Activated CD8-positive, alpha-beta memory T cell treated with anti-CD3 and anti-CD28 coated beads for 1 hour (primary cell): ENCODE data around the gene DPYSL4.

Source experiments
- DNase-seq, 2 donors: peaks; one replicate each; pipeline ENCODE4 v3.0.0-alpha.2; 2020; ENCODE audit warnings: low read depth in 1 of 2; ENCODE audit errors: extremely low read depth in 1 of 2

The DPYSL4 gene

DNA sequence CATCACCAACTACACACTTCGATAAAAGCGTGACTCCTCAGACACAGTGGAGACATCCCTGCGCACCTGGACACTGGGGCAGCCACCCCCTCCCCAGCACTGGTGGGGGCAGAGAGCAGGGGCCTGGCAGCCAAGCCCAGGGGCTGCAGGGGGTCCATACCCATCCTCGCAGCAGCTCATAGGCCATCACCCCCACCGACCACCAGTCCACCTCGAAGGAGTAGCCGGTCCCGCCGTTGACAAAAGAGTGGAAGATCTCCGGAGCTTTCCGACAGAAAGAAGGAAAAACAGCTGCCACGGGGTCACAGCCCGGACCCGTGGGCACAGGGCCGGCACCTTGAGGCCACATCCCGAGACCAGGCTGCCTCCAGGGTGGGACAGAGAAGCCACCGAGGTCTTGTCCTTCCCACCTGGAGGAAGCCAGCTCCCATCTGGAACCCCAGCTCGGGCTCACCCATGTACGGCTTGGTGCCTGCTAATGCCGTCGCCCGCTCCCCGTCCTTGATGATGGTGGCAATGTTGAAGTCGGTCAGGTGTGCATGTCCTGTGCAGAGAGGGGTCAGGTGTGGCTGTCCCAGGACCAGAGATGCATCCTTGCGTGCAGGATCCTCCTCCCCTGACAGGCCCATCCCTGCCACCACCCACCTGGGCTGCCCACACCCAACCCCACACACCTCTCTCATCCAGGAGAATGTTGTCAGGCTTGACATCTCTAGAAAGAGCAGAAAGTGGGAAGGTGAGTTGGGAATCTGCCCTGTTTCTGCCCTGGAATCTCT lies 38.5 kb downstream of the DPYSL4 start:
- DNase-seq, result no peak

DNA sequence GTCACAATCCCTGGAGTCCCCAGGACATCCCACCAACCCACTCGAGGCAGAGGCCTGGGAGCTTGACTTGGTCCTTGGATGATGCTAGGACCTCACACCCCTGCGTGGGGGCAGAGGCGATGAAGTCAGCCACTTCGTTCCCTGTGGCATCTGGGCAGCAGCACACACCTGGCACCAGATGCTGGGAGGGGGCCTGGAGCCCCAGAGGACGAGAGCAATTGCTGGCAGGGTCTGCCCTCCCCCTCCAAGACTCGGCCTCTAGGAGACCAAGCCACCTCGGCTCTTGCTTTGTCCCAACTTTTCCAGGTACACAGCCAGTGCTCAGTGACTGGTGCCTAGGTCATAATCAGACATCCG lies 39.1 kb downstream of the DPYSL4 start:
- no peak for DNase-seq

DNA sequence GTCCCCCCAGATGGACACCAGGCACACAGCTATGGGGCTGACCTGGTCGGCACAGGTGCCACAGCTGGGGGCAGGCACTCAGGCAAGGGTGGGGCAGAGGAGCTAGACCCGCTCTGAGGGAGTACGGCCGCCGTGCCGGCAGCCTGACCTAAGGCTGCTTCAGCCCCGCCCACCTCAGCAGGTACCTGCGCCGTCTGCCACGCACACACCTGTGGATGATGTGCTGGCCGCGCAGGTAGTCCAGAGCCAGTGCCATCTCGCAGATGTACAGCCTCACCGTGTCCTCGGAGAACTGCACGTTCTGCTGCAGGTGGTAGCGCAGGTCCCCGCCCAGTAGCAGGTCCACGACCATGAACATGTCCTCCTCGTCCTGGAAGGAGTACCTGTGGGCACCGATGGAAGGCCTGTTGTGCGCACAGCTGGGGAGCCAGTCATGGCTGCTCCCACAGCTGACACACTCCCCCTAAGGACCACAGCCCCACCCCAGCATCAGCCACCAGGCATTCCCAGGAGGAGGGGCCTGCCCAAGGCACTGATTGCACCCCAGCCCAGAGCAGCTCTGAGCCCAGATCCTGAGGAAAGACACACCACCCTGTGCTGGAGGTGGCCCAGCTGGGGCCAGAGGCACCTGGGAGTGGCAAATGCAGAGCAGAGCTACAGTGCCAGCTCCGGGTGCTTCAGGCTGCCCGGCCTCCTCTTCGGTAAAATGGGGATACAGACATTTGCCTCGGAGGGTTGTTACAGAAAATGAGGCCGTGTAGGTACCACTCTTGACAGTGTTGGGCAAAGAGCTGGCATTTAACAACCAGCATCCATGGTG lies 40.0 kb downstream of the DPYSL4 start:
- no peak for DNase-seq

DNA sequence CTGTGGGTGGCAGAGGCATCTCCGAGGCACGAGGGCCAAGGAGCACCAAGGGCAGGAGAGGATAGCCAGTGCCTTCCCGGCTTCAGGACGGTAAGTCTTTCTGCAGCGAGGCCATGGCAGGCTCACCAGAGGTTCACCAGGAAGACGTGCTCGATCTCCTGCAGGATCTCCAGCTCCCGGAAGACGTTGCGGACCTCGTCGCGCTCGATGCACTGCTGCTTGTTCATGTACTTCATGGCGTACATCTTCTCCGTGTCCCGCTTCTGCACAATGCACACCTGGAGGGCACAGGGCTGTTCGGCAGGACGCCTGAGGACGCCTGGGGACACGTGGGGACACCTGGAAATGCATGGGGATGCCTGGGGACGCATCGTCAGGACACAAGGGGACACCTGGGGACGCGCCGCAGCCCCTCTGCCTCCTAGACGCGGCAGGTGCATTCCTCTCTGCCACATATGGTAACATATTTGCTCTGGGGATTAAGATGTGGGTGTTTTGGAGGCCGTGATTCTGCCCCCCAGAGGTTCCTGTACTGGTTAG lies 41.2 kb downstream of the DPYSL4 start:
- DNase-seq, result no peak

DNA sequence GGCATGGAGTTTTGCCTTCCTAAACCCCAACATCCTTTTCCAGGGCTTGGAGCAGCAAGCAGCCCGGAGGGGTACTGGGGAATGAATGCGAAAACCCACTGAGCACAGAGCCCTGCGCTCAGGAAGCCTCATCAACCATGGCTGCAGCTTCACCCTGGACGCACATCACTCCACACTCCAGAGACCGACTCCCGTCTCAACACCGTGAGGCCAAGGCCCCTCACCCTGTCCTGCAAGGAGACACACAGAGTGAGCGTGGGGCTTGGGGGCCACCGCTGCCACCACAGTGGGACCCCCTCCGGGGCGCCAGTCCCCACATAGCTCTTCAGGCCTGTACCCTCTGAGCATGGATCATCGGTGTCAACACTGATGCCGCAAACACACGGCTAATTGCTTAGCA lies 41.9 kb downstream of the DPYSL4 start:
- DNase-seq, result no peak

DNA sequence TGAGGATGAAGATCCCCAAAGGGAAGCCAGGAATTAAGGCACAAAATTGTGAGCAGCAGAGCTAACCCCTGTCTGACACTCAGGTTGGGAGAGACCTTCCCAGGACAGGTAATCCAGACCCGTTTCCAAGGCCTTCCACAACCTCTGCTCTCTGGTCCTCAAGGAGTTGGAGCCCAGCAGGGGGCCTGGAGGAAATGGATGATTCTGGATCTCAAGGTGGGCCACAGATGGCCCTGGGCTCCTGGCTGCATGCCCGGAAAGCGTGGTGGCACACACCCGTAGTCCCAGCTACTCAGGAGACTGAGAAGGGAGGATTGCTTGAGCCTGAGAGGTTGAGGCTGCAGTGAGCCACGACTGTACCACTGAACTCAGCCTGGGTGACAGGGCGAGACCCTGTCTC lies 42.3 kb downstream of the DPYSL4 start:
- no peak for DNase-seq

DNA sequence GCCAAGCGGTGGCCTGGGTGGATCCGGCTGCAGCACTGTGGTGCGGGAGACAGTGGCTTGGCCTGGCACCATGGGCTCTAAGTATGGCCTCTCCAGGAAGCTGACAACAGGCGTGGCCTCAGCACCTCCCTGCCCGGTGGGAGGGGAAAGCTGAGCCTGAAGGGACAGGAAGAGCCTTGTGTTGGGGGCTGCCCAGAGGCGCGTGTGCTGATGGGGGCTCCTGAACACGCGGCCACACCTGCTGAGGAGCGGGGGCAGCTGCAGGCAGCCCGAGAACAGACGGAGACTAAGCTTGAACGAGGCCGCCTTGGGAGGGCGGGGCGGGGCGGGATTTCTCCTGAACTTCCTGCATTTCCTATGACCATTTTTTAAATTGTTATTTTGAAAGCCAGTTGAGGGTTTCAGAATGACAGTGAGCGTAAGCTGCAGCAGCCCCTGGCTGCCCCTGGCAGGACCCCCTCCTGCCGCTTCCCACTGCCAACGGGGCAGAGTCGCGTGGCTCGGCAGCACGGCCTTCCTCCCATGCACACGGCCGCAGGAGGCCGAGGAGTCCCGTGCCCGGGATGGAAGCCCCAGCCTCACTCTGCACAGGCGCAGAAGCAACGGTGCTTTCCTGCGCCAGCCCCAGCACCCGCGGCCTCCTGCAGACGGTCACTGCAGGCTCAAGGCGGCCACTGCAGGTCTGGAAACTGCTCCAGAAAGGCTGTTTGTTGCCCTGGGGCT lies 43.2 kb downstream of the DPYSL4 start:
- DNase-seq, result no peak

DNA sequence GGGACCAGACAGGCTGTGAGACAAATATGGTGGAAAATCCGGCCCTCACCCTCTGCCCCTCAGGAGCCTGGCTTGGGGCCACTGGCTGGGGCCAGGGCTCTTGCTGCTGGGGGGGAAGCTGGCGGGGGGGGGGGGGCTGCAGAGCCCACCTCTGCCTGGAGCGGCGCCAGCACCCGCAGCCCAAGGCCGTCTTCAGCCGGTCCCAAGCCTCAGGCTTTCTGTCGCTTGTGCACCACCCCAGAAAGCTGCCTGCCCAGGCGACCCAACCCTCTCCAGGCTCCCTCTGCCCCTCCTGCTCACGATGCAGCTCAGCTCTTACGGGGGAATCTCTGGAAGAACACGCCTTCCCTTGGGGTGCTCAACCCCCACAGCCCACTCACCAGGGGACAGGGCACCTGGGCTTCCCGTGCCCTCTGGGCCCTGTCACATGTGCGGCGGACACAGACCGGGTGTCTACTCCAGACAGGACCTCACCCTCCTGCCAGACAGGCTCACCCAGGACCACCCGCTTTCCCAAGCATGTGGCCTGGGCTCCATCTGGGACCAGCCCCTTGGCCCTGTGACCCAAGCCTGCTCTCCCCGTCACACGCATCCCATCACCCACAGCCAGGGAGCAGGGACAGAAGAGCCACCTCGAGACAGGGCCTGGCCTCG lies 43.9 kb downstream of the DPYSL4 start:
- DNase-seq, result no peak

DNA sequence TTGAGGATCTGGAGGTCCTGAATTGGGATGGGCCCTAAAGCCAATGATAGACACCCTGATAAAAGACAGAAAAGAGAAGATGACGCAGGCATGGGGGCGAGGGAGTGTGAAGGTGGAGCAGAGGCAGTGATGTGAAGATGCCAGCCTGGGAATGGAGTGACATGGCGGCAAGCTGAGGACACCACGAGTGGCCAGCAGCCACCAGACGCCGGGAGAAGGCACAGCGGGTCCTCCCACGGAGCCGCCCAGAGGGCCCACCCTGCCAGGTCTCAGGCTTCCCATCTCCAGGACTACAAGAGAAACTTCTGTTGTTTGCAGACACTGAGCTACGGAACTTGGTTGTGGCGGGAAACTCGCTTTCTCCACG lies 44.9 kb downstream of the DPYSL4 start:
- DNase-seq, result no peak

DNA sequence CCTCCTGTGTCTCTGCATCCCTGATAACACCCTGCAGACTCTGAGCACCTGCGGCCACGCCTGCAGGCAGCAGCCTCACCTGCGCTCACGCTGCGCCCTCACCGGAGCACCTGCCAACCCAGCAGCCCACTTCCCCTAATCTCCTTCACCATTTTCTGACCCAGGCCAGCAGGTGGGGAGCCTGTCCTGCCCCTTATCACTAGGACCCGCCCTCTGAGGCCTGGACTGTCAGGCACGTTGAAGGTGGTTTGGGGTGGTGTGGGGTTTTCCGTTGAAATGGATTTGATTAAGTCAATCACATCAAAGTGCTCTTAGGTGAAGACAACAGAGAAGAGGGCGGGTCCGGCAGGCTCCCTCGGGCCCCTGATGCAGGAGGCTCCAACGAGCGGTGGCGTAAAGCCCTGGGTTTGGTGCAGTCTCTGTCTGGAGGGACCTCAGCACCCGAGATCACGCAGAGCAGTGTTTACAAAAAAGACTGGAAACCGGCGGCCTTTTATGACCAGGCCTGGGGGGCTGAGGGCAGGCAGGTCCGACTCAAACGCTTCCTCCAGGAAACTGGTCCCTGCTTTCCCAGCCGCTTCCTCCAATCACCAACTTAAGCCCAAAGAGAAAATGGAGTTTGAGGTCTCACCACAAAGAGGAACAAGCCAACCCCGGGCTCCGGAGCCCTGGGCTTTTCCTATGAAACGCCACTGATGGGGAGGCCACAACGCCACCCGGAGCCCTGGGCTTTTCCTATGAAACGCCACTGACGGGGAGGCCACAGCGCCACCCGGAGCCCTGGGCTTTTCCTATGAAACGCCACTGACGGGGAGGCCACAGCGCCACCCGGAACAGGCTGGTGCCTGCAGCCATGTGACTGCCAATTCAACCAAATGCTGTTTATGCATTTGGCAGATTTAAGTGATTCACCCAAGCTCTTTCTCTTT lies 45.5 kb downstream of the DPYSL4 start:
- DNase-seq, result no peak

DNA sequence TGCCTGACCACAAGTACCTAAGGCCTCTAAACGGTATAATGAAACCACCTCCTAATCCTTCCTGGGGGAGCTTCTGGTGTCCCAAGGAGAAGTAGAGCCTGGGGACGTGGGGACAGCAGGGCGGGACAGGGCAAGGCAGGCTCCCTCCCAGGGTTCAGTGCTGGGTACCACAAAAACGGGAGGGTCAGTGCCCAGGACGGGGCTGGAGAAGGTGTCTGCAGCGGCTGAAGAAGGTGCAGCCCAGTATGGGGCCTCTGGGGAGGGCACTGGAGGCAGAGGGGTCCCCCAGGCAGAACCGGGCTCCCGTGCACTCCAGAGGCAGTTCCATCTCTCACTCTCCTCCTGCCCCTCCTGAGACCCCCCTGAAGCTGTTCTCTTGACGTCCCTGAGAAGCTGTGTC lies 46.2 kb downstream of the DPYSL4 start:
- no peak for DNase-seq

DNA sequence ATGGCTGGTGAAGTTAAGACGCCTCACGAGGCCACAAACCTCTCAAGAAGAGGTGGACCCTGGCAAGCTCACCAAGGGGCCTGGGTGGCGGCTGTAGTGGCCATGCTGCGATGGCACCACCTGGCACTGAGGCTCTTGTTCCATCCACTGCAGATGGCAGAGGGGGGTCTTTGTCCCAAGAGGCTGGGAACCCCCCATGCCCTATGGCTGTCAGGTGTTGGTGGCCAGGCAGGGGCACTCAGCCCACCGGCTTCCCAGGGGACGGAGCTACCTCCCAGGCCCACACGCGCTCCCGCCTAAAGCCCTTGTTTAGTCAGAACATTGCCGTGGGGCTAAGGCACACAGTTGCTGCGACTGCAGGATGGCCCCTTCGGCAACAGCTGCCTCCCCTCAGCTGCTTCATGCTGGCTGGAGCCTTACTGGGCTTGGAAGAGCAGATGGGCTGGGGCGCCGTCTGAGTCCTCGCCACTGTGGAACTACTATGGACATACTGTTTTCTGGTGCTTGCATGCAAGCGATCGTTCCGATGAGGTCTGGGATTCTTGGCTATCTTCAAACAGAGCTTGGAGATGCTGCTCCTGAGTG lies 46.8 kb downstream of the DPYSL4 start:
- DNase-seq, result no peak

DNA sequence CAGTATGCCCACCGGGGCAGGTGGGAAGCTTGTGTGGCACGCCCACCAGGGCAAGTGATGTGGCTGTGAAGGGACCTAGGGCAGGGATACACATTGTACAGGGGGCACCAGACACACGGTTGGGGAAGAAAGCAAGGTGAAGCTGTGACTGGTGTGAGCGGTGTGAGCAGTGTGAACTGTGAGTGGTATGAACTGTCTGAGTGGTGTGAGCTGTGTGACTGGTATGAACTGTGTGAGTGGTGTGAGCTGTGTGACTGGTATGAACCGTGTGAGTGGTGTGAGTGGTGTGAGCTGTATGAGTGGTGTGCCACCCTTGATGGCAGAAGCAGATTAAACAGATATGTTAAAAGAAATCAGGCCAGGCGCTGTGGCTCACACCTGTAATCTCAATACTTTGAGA lies 48.1 kb downstream of the DPYSL4 start:
- no peak for DNase-seq

DNA sequence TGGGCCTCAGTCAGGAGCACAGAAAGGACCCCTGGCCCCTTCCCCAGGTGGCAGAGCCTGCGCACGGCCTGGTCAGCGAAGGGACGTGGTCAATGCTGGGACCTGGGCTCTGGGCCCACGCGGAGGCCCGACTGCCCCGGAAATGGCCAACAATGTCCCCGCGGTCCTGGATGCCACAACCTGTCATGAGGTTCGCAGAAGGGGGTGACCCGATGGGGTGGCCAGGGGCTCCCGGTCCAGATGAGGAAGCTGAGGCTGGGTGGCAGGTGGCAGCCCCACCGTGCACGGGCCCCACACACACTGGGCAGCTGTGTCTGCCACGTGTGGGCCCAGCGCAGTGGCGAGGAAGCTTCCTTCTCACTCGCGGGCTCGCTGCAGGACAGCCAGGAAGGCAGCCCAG lies 49.4 kb downstream of the DPYSL4 start:
- no peak for DNase-seq

DNA sequence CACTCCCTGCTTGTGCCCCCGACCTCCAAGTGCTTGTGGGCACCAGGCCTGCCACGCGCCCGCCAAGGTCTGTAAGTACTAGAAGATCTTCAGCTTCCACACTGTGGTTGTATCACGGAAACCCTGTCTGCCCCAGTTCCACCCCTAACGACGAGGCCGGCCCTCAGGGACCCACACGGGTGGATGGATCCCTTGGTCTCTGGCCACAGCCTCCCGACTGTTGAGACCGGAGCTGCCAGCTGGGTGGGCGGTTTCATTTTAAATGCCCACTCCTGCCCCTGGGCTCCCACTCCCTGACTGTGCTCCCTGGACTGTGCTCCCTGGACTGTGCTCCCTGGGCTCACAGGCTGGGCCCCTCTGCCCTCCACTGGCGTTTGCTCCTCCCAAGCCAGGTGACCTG lies 50.1 kb downstream of the DPYSL4 start:
- DNase-seq, result no peak

DNA sequence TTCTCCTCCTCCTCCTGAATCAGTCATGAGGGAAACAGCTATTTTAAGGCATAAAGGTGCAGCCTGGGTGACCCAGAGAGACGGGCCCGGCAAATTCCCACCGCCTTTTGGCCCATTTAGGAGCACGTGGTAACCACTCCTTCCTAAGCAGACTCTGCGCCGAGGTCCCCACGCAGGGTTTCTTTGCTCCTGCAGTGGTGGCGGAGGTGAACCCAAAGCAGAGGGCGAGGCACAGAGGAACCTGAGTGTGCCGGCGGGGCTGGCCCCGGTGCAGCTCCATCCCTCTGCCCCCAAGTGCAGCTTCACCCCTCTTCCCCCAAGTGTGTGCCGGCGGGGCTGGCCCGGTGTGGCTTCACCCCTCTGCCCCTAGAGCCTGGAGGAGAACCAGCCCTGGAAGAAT lies 50.6 kb downstream of the DPYSL4 start:
- DNase-seq, result no peak

DNA sequence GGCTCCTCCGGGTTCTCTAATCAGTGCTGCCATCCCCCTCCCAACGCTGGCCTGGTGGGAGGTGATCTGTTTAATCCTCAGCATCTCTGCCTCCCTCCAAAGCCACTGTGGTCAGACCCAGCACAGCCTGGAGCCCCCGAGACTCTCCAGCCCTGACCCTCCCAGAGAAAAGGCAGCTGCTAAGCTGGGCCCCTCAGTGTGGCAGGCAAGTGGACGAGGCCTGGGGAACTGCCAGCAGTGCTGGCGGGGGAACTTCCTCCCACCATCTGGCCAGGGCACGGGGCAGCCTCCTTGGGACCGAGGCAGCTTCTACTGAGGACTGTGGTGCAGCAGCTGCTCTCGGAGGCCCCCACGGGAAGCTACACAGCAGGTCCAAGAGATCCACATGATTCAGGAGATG lies 51.1 kb downstream of the DPYSL4 start:
- no peak for DNase-seq

DNA sequence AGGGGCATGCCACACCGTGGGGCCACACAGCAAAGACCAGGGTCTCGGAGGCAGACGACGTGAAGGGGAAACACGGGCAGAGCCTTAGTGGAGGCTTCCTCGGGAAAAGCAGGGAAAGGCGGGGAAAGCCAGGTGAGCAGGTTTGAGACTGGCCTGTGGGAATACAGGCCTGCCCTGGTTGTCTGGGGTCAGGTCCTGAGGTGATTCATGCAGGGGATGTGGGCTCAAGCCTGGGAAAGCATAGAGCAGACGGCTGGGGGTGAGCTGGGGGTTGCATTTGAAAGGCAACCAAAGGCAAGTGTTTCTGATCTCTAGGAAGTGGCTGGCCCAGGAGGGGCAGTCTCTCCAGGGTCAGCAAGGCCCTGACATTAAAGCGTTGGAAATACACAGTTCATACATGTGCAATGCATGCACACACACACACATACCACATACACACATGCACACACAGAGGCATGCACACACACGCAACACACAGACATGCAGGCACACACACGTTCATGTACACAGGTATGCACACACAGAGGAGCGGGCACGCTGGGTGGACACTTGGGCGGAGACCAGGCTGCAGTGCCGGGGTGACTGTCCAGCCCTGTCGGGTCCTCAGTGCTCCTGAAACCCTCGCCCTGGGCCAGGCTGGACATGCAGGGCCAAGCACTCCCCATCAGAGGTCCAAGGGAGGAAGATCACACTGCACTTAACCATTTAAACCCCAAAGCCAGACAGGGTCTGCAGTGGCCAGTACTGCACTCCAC lies 51.8 kb downstream of the DPYSL4 start:
- DNase-seq, result no peak
